Measurements from ENCODE around the gene PQBP1.

PQBP1 gene

GRCh38 chrX:48902776-48903175, 5.0 kb downstream of the PQBP1 start:
- DNase-seq = no peak

- no peak for DNase-seq
Measured at GRCh38 chrX:48903290-48903689, 5.6 kb downstream of the PQBP1 start.

GRCh38 chrX:48904180-48904579, 6.5 kb downstream of the PQBP1 start:
- DNase-seq = no peak

- no peak for DNase-seq
Measured at GRCh38 chrX:48904626-48905025, 6.9 kb downstream of the PQBP1 start.

- DNase-seq = no peak
Measured at GRCh38 chrX:48905090-48905790, 7.5 kb downstream of the PQBP1 start.

GRCh38 chrX:48908600-48908999, 10.9 kb downstream of the PQBP1 start:
- DNase-seq = no peak

GRCh38 chrX:48909703-48910294, 12.1 kb downstream of the PQBP1 start:
- DNase-seq = no peak

GRCh38 chrX:48910926-48911411, 13.2 kb downstream of the PQBP1 start:
- DNase-seq = no peak

- DNase-seq = peak; percentile 52
Measured at GRCh38 chrX:48911412-48912182, 13.9 kb downstream of the PQBP1 start, which contains the start of gene SLC35A2. Gene SLC35A2, minus strand, starts transcription at chrX:48911646. Its CDS starts 10 bp downstream, at chrX:48911636.

GRCh38 chrX:48913605-48914366, 16.1 kb downstream of the PQBP1 start:
- no peak for DNase-seq

- DNase-seq = no peak
Measured at GRCh38 chrX:48914593-48915493, 17.1 kb downstream of the PQBP1 start.

- peak; percentile 51 for DNase-seq
Measured at GRCh38 chrX:48917139-48918001, 19.6 kb downstream of the PQBP1 start.

- no peak for DNase-seq
Measured at GRCh38 chrX:48918301-48918642, 20.5 kb downstream of the PQBP1 start.

GRCh38 chrX:48918643-48919340, 21.1 kb downstream of the PQBP1 start, which contains the start of gene PIM2:
Gene PIM2, minus strand, starts transcription at chrX:48919024. Its CDS starts 190 bp downstream, at chrX:48918834.
- DNase-seq = peak; percentile 60

- DNase-seq = no peak
Measured at GRCh38 chrX:48919360-48919841, 21.7 kb downstream of the PQBP1 start.

- DNase-seq = no peak
Measured at GRCh38 chrX:48919947-48920717, 22.4 kb downstream of the PQBP1 start.

GRCh38 chrX:48920718-48921104, 23.0 kb downstream of the PQBP1 start:
- DNase-seq = no peak

GRCh38 chrX:48923771-48924170, 26.0 kb downstream of the PQBP1 start:
- DNase-seq = no peak

- no peak for DNase-seq
Measured at GRCh38 chrX:48924270-48924669, 26.5 kb downstream of the PQBP1 start.
